GM21717 (cell line): ENCODE measurements around the gene GNAI2.

Experiments used
- ATAC-seq: cut with Tn5 transposase; IDR thresholded peaks from one replicate; pipeline ENCODE4 v1.9.1; 2021; ENCODE audit warnings: mild to moderate bottlenecking, moderate library complexity; ENCODE audit not compliant: unreplicated experiment

GNAI2 gene

GRCh38 chr3:50295553-50296431 is 59.8 kb downstream of the GNAI2 start:
- no peak for ATAC-seq

- ATAC-seq = no peak
Observed at GRCh38 chr3:50296721-50297383, 60.8 kb downstream of the GNAI2 start.

- ATAC-seq = no peak
Observed at GRCh38 chr3:50297384-50297775, 61.4 kb downstream of the GNAI2 start.

- no peak for ATAC-seq
Observed at GRCh38 chr3:50297896-50298725, 62.1 kb downstream of the GNAI2 start.

GRCh38 chr3:50298836-50299637 is 63.0 kb downstream of the GNAI2 start, which contains the start of the genes HYAL3 and NAA80:
HYAL3 (minus strand) TSS chr3:50299405; CDS start chr3:50295602, 3,803 bp downstream.
NAA80 (minus strand) TSS chr3:50299405; CDS start chr3:50297463, 1,942 bp downstream.
- ATAC-seq = peak; percentile 72

GRCh38 chr3:50299638-50299928 is 63.6 kb downstream of the GNAI2 start:
- ATAC-seq = no peak

GRCh38 chr3:50299929-50300680 is 64.1 kb downstream of the GNAI2 start:
- no peak for ATAC-seq

GRCh38 chr3:50300681-50301254 is 64.8 kb downstream of the GNAI2 start:
- no peak for ATAC-seq

GRCh38 chr3:50302095-50303012 is 66.3 kb downstream of the GNAI2 start:
- ATAC-seq = no peak

GRCh38 chr3:50303013-50303815 is 67.2 kb downstream of the GNAI2 start, which contains the start of gene HYAL1:
HYAL1 (minus strand) TSS chr3:50303574; CDS start chr3:50302956, 618 bp downstream.
- no peak for ATAC-seq

GRCh38 chr3:50304601-50305000 is 68.6 kb downstream of the GNAI2 start:
- ATAC-seq = no peak
